NCI-H1417 treated with DMSO at 0.1 percent for 48 hours (cell line): ENCODE results near the gene ANXA7.
"Not testable (repeated sequence)": the region's sequence is repeated elsewhere in the genome, so short reads cannot be mapped to it uniquely, and the experiment has no call there.

ENCODE experiments used
- DNase-seq: peaks from one replicate; lab custom pipeline; 2025; lab: John Stamatoyannopoulos, UW

The ANXA7 gene

GRCh38 chr10:73408061-73408460 lies 5.8 kb downstream of the ANXA7 start:
- DNase-seq = no peak

GRCh38 chr10:73407495-73407894 lies 6.4 kb downstream of the ANXA7 start:
- no peak for DNase-seq

- DNase-seq = no peak
Observed at GRCh38 chr10:73406846-73407245, 7.0 kb downstream of the ANXA7 start.

- DNase-seq = no peak
Observed at GRCh38 chr10:73405556-73405955, 8.3 kb downstream of the ANXA7 start.

- DNase-seq = no peak
Observed at GRCh38 chr10:73404690-73405089, 9.2 kb downstream of the ANXA7 start.

GRCh38 chr10:73401636-73402035 lies 12.2 kb downstream of the ANXA7 start:
- no peak for DNase-seq

- DNase-seq = no peak
Observed at GRCh38 chr10:73399063-73399462, 14.8 kb downstream of the ANXA7 start.

GRCh38 chr10:73398024-73398423 lies 15.8 kb downstream of the ANXA7 start:
- DNase-seq = no peak

- DNase-seq = not testable (repeated sequence)
Observed at GRCh38 chr10:73394325-73394724, 19.5 kb downstream of the ANXA7 start.

GRCh38 chr10:73388228-73388627 lies 25.6 kb downstream of the ANXA7 start:
- no peak for DNase-seq

GRCh38 chr10:73386583-73386982 lies 27.3 kb downstream of the ANXA7 start:
- no peak for DNase-seq

GRCh38 chr10:73379064-73379748 lies 34.7 kb downstream of the ANXA7 start:
- DNase-seq = no peak

GRCh38 chr10:73376679-73377078 lies 37.2 kb downstream of the ANXA7 start:
- DNase-seq = no peak

GRCh38 chr10:73368238-73368637 lies 45.6 kb downstream of the ANXA7 start:
- no peak for DNase-seq

GRCh38 chr10:73366381-73367298 lies 47.2 kb downstream of the ANXA7 start:
- no peak for DNase-seq

GRCh38 chr10:73364964-73365363 lies 48.9 kb downstream of the ANXA7 start:
- DNase-seq = no peak

GRCh38 chr10:73359492-73359891 lies 54.4 kb downstream of the ANXA7 start:
- DNase-seq = no peak

GRCh38 chr10:73358331-73359279 lies 55.3 kb downstream of the ANXA7 start, which contains the start of gene CFAP70:
TSS of gene CFAP70 (minus strand) at chr10:73358864. CDS start at chr10:73354796, 4,068 bp downstream.
- DNase-seq = peak; percentile 49

- no peak for DNase-seq
Observed at GRCh38 chr10:73357821-73358220, 56.0 kb downstream of the ANXA7 start.

- DNase-seq = no peak
Observed at GRCh38 chr10:73357166-73357565, 56.7 kb downstream of the ANXA7 start.

GRCh38 chr10:73344269-73344668 lies 69.6 kb downstream of the ANXA7 start:
- no peak for DNase-seq

- no peak for DNase-seq
Observed at GRCh38 chr10:73340121-73340520, 73.7 kb downstream of the ANXA7 start.
